Stimulated activated naive CD8-positive, alpha-beta T cell treated with anti-CD3 and anti-CD28 coated beads, Interleukin-15, Interleukin-2, amounts not matched to agents 100 U/mL and 50 U/mL, for 24 hours (primary cell): ENCODE measurements around the gene TBC1D25.

Experiments used
- ATAC-seq: fragments of 150-1000 bp; cut with Tn5 transposase; one replicate; pipeline ENCODE4 v1.10.0; 2021
- DNase-seq: peaks from one replicate; pipeline ENCODE4 v3.0.0; 2021

Gene TBC1D25

DNA sequence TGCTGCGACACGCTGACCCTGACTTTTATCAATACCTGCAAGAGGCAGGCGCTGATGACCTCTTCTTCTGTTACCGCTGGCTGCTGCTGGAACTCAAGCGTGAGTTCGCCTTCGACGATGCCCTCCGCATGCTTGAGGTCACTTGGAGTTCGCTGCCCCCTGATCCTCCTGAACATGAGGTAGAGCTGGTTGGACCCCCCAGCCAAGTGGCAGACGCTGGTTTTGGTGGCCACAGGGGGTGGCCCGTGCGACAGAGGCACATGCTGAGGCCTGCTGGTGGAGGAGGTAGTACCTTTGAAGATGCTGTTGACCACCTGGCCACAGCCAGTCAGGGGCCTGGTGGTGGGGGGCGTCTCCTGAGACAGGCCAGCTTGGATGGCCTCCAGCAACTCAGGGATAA, 20.5 kb downstream of the TBC1D25 start:
- no peak for DNase-seq
- ATAC-seq, result no peak

- ATAC-seq (no peak), DNase-seq (no peak)
Measured at GRCh38 chrX:48560681-48561080, 21.2 kb downstream of the TBC1D25 start.

DNA sequence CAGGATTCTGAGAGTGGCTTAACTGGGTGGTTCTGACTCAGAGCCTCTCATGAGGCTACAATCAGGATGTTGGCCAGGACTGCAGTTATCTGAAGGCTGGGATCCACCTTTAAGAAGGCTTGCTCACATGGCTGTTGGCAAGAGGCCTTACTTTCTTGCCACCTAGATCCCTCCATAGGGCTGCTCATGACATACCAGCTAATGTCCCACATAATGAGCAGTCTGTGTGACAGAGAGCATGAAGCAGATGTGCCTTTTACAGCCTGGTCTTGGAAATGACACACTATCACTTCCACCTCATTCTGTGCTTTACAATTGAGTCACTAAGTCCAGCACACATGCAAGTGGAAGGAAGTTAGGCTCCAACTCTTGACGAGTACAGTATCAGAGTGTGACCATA, 30.4 kb downstream of the TBC1D25 start:
- ATAC-seq (peak; percentile 58), DNase-seq (no peak)

GRCh38 chrX:48573690-48574269, 34.3 kb downstream of the TBC1D25 start:
- no peak for ATAC-seq
- DNase-seq, result peak; percentile 17

DNA sequence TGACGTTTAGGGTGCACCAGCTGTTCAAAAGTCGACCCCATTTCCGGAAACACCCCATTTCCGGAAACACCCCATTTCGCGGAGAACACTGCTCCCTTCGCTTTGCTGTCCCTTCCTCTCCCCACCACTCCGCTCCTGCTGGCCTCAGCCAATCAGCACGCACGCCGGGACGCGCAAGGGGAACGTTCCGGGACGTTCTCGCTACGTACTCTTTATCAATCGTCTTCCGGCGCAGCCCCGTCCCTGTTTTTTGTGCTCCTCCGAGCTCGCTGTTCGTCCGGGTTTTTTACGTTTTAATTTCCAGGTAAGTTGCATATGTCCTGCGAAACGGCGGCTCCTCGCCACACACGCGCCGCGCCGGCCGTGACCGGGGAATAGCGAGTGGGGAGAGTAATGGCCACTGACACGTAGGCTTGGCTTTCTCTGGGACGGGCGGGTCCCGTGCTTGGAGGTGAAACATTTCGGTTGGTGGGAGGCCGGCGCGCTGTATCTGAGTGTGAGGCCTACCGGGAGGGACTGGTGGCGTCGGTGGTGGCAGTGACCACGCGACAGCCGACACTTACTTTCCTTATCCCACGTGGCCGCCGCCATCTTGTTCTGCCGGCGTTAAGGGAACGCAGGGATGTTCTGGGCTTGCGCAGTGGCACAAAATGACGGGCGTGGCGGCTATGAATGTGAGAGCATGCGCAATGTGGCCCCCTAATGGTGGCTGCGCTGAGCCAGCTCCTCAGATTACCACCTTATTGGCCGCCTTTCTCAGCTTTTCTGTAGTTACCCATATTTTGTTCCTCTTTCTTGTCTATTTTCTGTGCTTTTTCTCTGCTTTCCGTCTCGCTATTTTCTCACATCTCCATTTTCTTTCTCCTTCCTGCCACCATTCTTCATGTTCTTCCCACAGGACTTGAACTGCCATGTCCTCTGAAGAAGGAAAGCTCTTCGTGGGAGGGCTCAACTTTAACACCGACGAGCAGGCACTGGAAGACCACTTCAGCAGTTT, 35.1 kb downstream of the TBC1D25 start, which contains the start of gene RBM3:
RBM3 (plus strand) TSS at position 215 of the 997 bp plus-strand sequence; CDS start at position 912, 697 bp downstream.
- DNase-seq (peak; percentile 88), ATAC-seq (peak; percentile 94)

DNA sequence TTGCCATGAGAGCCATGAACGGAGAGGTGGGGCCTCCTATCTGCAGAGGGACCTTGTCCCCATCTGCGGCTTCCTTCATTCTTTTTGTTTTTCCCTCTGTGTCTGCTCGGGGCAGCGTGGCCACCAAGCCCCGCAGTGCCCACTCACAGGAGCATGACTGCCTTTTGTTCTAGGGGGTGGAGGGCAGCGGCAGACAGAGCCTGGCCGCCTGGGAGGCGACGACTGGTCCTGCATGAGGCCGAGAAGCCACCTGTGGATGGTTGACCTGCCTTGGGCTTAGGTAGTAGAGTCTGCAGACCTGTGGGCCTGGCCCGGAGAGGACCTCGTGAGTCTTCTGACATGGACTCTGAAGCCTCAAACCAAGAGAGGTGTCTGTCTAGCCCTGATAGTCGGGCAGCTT, 36.1 kb downstream of the TBC1D25 start:
- DNase-seq (no peak), ATAC-seq (no peak)

- ATAC-seq, result no peak
Measured at GRCh38 chrX:48576108-48576507, 36.6 kb downstream of the TBC1D25 start.

DNA sequence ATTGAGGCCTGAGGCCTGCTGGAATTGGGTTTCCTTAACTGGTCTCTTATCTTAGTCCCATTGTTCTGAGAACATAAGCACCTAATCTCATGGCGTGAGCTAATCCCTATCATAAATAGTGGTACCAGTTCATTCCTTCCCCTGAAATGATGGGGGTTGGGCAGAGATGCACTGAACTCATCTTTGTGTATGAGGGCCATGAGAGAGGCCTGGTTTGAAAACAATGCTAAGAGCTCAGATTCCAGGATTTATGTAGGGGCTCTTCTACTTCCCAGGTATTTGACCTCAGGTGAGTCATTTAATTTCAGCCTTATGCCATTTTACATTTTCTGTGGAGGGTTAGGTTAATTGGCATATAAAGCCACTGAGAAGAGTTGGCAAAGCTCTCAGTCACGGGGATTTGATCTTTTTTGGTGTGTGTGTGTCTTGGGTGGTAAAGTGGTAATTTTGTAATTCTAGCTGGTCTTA, 39.2 kb downstream of the TBC1D25 start:
- ATAC-seq (no peak), DNase-seq (no peak)

More at GRCh38 chrX:48576108-48576507, 36.6 kb downstream of the TBC1D25 start:
- DNase-seq, result no peak

DNA sequence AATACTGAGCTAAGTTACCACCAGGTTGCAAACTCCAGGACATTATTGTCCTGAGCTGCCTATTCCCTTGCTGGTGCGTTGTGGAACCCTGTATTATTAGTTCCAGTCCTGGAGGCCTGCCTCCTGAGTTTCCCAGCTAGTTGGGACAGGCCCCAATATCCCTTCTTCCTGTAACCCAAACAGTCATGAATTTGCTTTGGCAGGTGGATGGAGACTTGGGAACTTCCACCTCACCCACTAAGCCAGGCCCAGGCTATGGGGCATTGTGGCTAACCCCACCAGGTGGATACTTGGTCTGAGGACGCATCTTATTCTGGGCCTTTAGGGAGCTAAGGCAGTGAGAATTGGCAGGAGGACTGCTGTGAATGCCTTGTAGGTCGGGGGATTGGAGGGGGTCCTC, 39.7 kb downstream of the TBC1D25 start:
- no peak for DNase-seq
- no peak for ATAC-seq

GRCh38 chrX:48580662-48581061, 41.1 kb downstream of the TBC1D25 start:
- ATAC-seq, result no peak
- DNase-seq, result no peak

DNA sequence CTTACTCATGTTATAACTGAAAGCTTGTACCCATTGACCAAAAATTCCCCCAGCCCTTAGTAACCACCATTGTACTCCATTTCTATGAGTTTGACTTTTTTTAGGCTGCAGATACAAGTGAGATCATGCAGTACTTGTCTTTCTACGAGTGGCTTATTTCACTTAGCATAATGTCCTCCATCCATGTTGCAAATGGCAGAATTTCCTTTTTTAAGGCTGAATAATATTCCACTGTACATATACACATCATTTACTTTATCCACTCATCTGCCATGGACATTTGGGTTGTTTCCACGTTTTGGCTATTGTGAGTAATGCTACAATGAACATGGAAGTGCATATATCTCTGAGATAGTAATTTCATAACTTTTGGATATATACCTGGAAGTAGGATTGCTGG, 45.2 kb downstream of the TBC1D25 start:
- DNase-seq (no peak), ATAC-seq (no peak)

DNA sequence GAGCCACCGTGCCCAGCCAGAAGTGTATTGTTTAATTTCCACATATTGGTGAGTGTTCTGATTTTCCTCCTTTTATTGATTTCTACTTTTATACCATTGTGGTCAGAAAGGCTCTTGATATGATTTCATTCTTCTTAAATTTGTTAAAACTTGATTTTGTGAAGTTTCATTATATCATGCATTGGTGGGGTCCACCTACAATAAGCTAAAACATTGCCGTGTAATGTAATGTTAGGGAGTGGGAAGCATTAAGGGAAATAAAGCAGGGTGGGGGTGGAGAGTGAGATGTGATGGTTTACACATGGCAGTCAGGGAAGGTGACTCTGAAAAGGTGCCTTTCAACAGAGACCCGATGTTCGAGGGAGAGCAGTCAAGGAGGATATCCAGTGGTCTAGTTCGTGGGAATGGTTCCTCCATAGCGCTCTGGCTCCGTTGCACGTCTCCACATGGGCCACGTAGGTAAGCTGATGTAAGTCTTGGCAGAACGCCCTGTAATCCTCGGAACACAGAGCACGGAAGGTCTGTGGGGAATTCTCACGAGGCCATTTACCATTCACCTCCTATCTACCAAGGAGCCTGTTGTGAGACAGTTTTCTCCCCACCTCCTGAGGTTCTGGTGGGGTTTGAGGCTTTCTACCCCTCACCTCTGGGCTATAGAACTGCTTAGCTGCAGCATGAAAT, 50.1 kb downstream of the TBC1D25 start:
- DNase-seq, result no peak
- ATAC-seq, result no peak

- DNase-seq (no peak), ATAC-seq (no peak)
Measured at GRCh38 chrX:48590203-48591103, 50.9 kb downstream of the TBC1D25 start.

- no peak for ATAC-seq
- no peak for DNase-seq
Measured at GRCh38 chrX:48591255-48591791, 51.8 kb downstream of the TBC1D25 start.

GRCh38 chrX:48592971-48593370, 53.5 kb downstream of the TBC1D25 start:
- ATAC-seq (no peak), DNase-seq (no peak)

DNA sequence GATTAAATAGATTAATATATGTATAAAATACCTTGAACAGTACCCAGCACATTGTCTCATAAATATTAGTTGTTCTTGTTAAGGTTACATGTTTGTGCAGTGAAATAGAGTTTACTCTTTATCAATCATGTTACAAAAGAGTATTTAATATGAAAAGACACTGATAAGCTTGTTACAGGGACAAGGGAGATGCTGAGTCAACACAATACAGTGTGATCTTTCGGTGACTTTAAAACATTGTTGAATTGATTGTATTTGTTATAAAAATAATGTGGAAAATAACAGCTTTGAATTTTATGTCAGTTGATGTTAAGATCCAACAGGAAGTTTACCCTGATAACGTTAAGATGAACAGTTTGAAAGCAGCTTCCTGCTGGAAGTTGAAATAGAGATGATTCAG, 56.4 kb downstream of the TBC1D25 start:
- ATAC-seq, result no peak
- DNase-seq, result no peak

- DNase-seq, result peak; percentile 88
- ATAC-seq, result peak; percentile 89
Measured at GRCh38 chrX:48597353-48598264, 58.1 kb downstream of the TBC1D25 start, which contains the start of gene WDR13. TSS of gene WDR13 (plus strand) at chrX:48597492. CDS start at chrX:48597997, 505 bp downstream.

GRCh38 chrX:48598614-48599013, 59.1 kb downstream of the TBC1D25 start:
- ATAC-seq (no peak), DNase-seq (no peak)

DNA sequence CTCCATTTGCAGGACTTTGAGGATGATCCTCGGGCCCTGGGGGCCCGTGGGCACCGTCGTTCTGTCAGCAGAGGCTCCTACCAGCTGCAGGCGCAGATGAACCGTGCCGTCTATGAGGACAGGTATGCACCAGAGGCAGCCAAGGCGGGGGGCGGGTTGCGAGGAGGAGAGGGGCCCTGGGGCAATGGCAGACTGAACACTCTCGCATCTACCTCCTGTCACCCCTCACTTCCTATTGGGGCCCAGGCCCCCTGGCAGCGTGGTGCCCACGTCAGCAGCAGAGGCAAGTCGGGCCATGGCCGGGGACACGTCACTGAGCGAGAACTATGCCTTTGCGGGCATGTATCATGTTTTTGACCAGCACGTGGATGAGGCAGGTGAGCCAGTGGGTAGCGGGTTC, 59.8 kb downstream of the TBC1D25 start:
- DNase-seq, result no peak

GRCh38 chrX:48600226-48600625, 60.7 kb downstream of the TBC1D25 start:
- DNase-seq, result no peak
- ATAC-seq, result no peak

More for the DNA sequence above, 59.8 kb downstream of the TBC1D25 start:
- no peak for ATAC-seq
